GM18520 (cell line): ENCODE results near the gene SLIT3.
"Not testable (repeated sequence)": the region's sequence is repeated elsewhere in the genome, so short reads cannot be mapped to it uniquely, and the experiment has no call there.

Experiments used
- ATAC-seq: cut with Tn5 transposase; IDR thresholded peaks from one replicate; pipeline ENCODE4 v1.9.1; 2021; ENCODE audit not compliant: unreplicated experiment

Gene SLIT3

DNA sequence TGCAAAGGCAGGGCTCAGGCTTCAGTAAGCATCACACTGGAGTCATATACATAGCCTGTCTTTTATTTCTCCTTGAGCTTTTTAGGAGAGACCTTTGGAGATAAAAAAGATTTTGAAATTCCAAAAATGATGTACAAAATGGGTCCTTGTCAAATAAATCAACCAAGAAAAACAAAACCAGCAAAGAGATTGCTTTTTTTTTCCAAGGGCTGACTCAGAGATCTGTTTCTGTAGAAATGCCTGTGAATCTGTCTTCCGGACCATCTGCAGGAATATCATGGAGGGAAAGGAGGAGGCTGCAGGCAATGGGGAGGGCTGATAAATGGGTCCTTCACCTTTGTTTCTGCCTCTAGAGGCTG, 77.4 kb downstream of the SLIT3 start:
- ATAC-seq: no peak

DNA sequence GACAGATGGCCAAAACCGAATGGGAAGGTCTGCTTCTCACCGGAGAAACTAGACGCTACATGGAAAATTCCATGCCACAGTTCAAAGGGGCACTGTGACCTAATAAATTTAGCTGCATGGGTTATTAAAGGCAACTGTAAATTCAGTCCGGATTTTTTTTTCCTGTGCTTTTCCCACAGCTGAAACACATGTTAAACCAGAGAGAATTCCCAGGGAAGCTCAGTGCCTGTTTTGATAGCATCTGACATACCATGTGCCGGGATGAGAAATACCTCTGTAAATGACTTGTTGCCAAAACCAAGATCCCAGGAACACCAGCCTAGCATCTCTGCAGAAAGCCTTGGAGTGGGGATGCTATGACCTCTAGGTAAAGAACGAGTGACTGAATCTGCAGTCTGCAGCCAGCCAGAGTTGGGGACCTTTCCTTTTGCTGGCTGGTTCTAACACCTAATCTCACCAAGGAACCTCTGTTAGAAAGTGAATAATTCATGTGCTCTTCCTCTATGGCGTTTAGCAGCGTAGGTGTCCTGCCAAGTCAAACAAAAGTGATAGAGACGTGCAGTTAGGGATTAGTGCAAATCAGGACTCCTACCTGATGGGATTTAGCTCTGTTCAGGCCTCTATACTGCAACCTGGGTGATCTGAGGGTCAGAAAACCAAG, 77.9 kb downstream of the SLIT3 start:
- ATAC-seq: no peak

DNA sequence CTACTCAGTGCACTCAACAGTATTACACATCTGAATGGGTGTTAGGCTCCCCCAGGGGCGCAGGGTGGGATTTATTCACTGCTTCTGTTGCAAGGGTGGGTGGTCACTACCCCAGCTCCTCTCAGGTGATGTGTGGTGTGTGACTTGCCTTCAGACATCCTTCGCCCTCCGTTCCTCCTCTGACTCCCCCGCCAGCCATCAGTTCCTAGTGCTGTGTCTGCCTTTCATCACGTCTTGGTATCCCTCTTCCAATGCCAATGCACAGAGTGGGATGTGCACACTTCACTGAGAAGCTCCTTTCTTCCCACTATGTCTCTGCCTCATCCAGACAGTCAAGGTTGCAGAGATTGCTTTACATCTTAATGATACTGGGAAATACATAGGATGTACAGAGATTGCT, 79.4 kb downstream of the SLIT3 start:
- no peak for ATAC-seq

DNA sequence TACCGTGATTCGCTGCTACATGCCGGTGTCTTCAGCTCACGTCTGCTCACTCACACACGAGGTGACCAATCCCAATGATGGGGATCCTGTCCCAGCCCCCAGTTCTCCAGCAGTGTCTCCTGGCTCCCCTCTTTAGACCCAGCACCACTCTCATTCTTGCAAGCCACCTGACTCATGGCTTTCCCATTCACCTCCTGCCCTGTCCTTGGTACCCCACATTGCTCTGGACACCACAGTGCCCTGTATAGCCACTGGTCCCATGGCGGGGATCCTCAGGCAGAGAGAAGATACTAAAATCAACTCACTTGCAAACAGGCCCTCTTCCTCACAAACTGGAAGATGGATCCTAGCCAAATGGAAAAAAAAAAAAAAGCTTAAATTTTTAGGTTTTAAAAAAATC, 81.0 kb downstream of the SLIT3 start:
- no peak for ATAC-seq

DNA sequence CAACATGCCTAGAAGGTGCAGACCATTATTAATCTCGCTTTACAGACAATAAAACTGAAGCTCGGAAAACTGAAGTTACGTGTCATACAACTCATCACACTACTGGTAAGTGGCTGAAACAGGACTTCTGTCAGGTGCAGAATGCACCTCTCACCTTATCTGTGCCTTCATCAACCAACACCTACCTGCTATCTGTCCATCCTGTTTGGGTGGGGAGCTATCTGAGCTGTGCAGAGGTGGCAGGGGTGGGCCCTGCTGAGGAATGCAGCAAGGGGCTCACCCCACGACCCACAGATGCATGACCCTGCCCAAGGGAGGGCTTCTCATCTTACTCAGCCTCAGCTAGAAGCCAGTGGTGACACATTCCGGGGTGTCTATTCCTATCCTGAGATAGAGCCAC, 81.6 kb downstream of the SLIT3 start:
- no peak for ATAC-seq

DNA sequence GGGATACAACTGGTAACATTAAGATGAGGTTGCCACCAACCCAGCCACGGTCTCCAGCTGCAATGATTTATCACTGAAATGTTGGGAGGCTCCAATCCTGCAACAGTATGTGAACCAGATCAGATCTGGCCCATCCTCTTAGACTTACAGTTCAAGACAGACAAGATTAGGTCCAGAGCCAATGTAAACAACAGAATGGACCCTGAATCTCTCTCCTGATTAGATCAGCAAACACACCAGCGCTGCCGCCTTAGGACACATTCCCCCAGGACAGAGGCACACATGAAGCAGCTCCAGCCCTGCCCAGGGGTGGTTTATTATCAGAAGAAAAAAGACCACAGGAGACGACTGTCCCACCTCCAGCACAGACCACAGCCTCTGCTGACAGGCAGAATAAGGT, 82.1 kb downstream of the SLIT3 start:
- no peak for ATAC-seq

DNA sequence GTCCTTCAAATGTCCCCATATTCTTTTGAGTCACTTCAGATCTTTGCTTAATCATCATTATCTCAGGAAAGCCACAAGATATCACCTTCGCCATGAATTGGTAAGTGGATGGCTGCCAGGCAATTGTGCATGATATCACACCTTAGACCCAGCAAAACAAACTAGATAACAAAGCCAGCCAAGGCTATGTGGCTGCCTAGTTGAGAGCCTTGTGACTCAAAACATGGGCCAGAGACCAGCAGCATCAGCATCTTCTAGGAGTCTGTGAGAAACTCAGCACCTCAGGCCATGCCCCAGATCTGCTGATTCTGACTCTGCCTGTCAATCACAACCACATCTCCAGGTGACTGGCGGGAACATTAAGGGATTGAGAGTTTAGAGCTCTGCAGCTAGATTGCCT, 82.8 kb downstream of the SLIT3 start:
- ATAC-seq: no peak

DNA sequence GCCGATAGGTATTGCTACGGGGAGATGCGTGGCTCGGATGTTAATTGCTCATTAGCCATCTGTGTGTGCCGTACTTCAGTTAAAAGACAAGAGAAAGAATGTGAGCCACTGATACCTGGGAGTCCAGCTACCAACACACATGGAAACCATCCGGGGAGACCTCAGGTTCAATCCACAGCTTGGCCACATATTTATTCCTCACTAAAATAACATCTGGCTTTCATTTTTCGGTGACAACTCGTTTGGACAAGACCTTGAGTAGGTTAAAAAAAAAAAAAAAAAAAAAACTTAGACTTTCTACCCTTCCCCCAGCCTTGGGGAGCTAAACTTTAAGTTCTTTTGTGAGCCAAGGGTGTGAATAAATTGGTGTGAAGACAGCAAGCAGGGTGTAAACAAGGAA, 84.1 kb downstream of the SLIT3 start:
- ATAC-seq: no peak

DNA sequence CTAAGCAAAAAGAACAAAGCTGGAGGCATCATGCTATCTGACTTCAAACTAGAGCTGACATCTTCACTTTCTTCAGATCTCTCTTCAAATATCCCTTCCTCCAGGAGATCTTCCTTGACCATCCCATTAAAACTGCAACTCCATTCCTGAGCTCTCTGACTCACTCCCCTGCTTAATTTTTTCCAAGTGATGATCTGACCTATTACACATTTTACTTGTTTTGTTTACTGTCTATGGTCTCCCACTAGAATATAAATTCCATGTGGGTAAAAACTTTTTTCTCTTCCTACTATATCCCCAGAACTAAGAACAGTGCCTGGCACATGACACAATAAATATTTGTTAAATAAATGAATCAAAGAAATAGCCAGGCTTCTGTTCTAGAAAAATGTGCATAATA, 87.5 kb downstream of the SLIT3 start:
- no peak for ATAC-seq

DNA sequence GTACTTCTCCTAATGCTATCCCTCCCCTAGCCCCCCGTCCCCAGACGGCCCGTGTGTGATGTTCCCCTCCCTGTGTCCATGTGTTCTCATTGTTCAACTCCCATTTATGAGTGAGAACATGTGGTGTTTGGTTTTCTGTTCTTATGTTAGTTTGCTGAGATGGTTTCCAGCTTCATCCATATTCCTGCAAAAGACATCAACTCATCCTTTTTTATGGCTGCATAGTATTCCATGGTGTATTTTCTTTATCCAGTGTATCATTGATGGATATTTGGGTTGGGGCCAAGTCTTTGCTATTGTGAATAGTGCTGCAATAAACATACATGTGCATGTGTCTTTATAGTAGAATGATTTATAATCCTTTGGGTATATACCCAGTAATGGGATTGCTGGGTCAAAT, 89.2 kb downstream of the SLIT3 start:
- ATAC-seq: not testable (repeated sequence)

DNA sequence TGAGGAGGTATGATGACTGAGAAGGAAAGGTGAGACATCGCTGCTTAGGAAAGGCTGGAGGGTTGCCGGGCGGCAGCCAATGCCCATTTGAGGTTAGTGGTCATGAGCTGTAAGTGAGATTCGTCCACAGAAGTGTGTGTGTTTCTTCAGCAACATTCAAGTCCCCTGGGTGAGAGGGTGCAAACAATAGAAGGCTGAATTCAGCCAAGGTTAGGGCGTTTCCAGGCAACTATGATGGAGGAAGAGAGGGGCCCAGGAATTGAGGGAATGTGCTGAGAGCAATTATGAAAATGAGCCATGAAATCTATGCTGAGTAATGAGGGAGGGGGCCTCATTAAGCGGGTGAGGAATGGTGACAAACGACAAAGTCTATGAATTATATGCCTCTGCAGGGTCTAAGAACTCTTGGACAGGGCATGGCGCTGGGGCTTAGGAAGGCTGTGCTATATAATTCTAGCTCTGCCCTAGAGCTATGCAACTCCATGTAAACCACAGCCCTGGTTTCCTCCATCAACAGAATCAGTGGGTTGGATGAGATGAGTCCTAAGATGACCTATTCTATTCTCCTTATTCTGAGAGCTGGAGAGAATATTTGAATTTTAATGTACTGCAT, 96.0 kb downstream of the SLIT3 start:
- ATAC-seq: no peak

DNA sequence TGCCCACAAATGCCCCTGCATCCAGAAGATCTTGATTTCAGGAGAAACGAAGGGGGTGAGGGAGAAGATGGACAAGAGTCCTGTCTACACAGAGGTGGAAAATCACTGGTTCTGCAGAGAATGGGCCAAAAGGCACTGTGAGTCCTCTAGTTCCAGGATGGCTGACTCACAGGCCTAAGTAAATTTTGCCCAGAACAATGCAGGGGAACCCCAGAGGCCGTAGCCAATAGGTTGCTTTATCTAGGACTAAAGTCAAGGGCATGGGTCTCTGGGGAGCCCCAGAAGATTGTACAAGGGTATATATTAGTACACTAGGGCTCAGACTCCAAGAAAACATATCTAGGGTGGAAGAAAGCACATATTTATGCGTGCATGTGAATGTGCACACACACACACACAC, 98.0 kb downstream of the SLIT3 start:
- ATAC-seq: no peak

DNA sequence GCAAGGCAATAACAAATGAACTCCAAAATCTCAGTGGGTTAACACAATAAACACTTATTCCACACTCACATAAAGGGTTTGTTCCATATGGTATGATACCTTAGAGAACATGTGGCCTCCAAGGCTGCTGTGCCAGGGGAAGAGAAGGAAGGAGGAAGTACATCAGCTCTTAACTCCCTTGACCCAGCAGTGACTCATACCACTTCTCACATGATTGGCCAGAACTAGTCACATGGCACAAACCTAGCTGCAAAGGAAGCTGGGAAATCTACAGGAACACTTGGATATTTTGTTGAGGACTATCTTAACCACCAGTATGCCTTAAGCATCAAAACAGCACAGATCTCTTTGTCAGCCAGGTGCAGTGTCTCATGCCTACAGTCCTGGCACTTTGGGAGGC, 99.3 kb downstream of the SLIT3 start:
- ATAC-seq: no peak

DNA sequence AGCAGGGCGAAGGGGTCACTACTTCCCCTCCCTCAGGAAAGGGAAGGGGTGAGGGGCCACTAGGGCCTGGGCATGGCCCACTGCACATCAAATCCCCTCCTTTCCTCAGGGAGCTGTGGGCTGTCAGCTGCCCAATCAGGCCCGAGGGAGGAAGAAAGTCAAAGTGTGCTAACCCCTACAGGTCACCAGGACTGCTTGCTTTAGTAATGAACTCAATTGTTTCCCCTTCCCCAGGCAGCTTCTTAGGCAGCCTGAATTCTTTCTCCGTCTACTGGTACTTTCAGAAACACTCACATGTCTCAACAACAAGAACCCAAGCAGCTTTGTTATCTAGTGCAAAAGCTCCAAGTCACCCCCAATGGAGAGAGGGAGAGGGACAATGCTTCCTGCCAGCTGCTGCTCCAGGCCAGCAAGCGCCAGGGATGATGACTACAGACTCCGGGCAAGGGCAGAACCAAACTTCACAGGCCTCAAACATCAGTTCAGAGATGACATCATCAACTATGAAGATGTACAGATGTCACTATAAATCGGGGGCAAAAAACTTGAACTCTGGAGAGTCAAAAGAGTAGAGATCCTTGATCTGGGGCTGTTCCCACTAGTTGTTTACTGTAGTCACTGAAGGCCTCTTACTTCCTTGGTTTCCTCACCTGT, 100.7 kb downstream of the SLIT3 start:
- ATAC-seq: no peak

DNA sequence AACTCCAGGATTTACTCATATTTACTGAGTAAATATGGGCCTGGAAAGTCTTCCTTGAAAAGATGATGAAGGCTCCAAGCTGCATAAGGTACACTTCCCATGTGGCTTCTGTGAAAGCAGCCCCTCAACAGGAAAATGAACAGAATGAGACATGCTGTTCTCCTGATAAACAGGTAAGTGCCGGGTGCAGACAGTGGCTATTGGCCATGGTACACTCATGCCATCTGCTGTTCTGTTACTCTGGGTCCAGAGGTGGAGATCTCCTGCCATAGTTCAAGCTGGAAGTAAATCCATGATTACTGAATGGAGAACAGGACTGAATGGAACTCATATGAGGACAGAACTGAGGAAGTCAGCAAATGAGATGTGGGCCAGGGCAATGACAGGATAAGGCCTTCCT, 103.6 kb downstream of the SLIT3 start:
- no peak for ATAC-seq

DNA sequence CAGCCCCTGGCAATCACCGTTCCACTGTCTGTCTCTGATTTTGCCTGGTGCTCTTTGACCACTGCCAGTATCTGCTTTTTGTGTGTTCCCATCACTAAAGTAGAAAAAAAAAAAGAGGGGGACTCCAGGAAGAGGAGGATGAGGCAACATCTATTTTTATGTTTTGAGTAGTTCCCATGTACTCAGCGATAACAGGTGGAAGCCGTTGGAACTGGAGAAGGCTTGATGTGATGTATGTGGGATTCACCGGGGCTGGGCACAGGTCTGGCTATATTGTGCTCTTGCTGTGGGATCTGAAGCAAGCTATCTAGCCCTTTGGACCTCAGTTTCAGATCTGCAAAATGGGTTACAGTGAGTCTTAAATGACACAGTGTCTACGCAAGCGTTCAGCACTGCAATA, 104.9 kb downstream of the SLIT3 start:
- ATAC-seq: no peak

DNA sequence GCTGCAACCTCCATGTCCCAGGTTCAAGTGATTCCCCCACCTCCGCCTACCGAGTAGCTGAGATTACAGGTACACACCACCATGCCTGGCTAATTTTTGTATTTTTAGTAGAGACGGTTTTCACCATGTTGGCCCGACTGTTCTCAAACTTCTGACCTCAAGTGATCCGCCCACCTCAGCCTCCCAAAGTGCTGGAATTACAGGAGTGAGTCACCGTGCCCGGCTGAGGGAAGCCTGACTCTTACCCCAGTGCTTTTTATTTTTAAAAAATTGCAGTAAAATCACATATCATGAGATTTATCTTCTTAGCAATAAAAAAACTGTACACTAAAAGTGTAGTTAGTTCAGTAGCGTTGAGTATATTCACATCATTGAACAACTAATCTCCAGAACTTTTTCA, 105.3 kb downstream of the SLIT3 start:
- no peak for ATAC-seq

DNA sequence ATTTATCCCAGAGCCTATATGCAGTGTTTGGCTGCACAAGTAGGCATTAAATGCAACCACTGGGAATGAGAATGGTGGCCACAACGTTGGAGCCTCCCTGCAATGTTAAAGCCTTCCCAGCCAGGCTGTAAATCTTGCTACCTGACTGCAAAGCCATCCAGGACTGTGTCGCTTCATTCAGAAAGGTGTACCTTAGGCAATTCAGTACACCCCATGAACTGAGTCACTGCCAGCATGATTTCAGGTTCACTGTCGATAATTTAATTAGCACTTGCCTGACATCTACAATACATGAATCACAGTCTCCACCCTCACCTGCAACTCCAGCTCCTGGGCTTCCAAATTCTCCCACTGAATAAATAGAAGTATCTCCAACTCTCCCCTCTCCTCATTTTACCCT, 108.4 kb downstream of the SLIT3 start:
- ATAC-seq: no peak

DNA sequence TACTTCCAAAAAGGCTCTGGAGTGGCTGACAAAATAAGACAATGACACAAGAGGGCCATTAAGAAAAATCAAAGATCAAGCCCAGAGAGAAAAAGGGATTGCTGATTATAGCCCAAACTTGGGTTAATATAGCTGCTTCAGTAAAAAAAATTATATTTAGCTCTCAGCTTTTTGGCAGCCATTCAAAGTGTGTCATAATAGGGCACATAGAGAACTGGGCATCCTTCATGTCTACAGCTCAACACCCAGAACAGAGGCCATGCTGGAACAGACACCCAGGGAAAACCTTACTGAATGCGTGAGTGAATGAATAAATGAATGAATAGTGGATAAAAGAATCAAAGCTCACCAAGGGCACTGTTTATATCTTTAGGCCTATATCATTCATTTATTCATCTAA, 110.1 kb downstream of the SLIT3 start:
- no peak for ATAC-seq

DNA sequence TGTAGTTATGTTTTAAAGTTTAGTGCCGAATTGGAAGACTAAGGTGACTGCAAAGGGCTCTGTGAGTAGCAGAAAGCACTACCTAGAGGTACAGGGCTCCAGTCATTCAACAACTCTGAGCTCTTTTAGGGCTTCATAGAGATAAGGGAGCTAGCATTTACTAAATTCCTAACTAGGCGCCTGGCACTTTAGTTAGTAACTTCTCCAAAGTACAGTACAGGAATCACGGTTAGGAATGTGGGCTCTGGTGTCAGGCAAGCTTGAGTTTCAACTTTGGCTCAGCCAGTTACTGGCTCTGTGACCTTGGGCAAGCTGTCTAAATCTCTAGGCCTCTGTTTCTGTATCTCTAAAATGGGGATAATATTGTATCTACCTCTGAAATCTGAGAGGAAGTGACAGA, 115.3 kb downstream of the SLIT3 start:
- ATAC-seq: no peak

DNA sequence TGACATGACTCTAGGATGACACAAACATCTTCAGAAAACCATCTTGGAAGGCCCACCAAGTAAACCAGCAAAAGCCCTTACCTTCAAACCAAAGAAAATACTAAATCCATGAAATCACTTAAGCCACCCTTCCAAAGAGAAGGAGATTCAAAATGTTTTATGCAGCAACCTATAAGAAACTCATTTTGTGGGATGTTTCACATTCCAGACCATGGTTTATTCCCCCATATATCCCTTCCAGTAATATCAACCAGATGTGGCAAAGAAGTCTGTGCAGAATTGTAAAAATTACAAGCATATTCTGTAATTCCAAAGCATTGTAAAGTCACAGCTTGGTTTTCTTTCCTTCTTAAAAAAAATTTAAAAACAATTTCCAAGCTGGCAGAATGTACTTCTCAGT, 117.4 kb downstream of the SLIT3 start:
- ATAC-seq: no peak

DNA sequence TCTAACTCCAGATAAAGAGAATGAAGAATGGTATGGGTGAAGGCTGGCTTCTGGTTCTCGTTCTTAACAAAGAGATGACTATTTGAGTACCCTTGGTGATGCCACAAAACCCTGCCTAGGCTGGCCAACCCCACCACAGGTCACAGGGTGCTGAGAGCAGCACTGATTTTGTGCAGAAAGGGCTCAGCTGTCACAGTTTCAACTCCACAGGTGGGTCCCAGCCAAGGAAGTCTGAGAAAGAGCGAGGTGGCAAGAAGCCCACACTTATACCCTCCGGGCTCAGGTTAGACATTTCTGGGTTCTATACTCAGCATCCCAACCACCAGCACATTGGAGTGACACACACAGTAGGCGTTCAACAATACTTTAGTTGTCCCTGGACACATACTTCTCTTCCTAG, 118.1 kb downstream of the SLIT3 start:
- ATAC-seq: no peak

DNA sequence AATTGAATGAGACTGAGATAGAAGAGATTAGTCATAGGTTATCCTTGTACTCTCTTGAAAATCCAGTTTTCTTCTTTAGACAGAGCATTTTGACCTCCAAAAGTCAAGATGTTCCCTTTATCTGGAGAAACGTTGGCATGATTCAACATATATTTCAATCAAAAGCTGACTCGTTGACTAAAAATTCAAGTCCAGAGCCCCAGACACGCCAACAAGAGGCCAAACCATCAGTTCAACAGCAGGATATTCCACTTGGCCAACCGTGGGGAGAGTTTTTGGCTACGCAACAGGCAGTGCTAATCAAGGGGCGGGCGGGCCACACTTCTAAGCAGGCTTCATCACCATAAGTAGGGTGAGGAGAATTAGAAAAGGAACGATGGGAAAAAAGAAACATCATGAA, 119.1 kb downstream of the SLIT3 start:
- no peak for ATAC-seq
